Esophagus squamous epithelium (tissue), 4 donors: ENCODE data around the gene GPC5.

ENCODE experiments used
- CTCF ChIP-seq, 6 experiments: fragments of 450-650 bp in 4 of 6; fragments of 200-600 bp in 2 of 6; sonication (generic) in 2 of 6; IDR thresholded peaks; one replicate each; pipeline ENCODE4 v1.5.1; 2016 to 2019; ENCODE audit warnings: antibody characterized with exemption in 6 of 6, mild to moderate bottlenecking in 4 of 6, moderate library complexity in 4 of 6
- POLR2A ChIP-seq, 4 donors: fragments of 450-650 bp; IDR thresholded peaks; one replicate each; pipeline ENCODE4 v1.6.1; 2017; ENCODE audit warnings: antibody characterized with exemption in 4 of 4, mild to moderate bottlenecking in 4 of 4, moderate library complexity in 3 of 4

GRCh38 chr13:91357613-91358386 is 40.6 kb upstream of the GPC5 start:
- TF ChIP-seq CTCF (IDR thresholded peaks at IDR 0.05) = no peak
- no peak for TF ChIP-seq POLR2A (IDR thresholded peaks at IDR 0.05)
